GM13977 (cell line): Measurements from ENCODE around the gene SNAP23.

Experiments
- DNase-seq: peaks from one replicate; pipeline ENCODE4 v3.0.0; 2012; ENCODE audit warnings: low spot score
- CTCF ChIP-seq: IDR thresholded peaks from 2 replicates; pipeline ENCODE4 v1.5.1; 2012; ENCODE audit warnings: mild to moderate bottlenecking, control low read depth; ENCODE audit not compliant: insufficient read depth; ENCODE audit errors: extremely low read depth, missing control alignments
- in situ Hi-C: fragments of 300-500 bp; cut with MboI; formaldehyde crosslinking; loops from one replicate; pipeline ENCODE4 v1.12.0; 2022; ENCODE audit warnings: low sequenced_read_pairs, low pct_unique_long_range_greater_than_20kb, mixed read lengths, inconsistent platforms; ENCODE audit not compliant: unreplicated experiment

The SNAP23 gene

GRCh38 chr15:42533246-42533645 is 37.8 kb downstream of the SNAP23 start:
- in situ Hi-C loops, result no loop called here
- no peak for TF ChIP-seq CTCF
- DNase-seq, result no peak

DNA sequence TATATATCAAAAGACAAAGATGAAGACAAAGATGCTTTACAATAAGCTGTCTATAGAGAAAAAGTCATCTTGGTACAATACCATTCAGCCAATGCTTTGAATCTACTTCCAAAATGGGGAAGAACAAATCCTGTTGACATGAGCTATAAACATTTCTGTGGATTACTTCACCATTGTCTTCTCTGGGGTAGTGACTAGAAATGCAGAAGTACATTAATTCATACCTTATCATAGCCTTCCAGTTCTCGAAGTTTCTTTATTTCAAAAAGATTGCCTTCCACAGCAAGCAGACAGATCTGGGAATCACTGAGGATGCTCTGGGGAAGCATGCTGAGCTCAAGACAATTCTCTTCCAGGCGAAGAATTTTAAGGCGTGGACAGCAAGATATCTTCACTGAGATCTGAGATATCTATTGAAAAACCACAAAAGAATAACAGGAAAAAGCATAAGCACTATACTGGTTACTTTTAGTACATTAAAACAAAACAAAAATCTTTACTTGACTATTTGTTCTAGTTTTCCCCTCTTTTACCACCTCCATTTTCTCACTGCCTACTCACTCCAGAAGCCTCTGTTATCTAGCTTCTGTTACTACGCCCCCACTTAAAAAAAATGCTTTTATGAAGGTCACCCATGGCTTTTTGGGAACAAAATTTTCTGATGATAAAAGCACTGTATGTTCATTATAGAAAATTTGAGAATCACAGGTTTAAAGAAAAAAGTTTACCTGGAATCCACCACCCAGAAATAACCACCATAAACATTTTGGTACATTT is 49.6 kb downstream of the SNAP23 start:
- in situ Hi-C loops, result no loop called here

DNA sequence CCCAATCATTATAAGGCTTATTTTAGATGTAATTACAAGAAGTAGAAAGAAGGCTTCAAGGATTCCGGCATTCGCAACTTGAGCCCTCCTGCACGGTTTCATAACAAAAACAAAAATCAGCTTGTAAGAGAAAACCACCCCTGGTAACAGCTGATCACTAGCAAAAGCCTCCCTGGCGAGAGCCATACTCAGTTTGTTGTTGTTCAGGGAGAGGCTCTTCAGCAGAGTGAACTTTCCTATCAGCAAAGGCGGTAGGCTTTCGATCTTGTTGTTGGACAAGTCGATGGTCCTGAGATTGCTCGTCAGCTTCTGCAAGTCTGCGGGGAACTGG is 52.4 kb downstream of the SNAP23 start:
- no peak for DNase-seq
- in situ Hi-C loops, result no loop called here

More for the DNA sequence above, 49.6 kb downstream of the SNAP23 start:
- DNase-seq, result no peak
- TF ChIP-seq CTCF, result no peak

DNA sequence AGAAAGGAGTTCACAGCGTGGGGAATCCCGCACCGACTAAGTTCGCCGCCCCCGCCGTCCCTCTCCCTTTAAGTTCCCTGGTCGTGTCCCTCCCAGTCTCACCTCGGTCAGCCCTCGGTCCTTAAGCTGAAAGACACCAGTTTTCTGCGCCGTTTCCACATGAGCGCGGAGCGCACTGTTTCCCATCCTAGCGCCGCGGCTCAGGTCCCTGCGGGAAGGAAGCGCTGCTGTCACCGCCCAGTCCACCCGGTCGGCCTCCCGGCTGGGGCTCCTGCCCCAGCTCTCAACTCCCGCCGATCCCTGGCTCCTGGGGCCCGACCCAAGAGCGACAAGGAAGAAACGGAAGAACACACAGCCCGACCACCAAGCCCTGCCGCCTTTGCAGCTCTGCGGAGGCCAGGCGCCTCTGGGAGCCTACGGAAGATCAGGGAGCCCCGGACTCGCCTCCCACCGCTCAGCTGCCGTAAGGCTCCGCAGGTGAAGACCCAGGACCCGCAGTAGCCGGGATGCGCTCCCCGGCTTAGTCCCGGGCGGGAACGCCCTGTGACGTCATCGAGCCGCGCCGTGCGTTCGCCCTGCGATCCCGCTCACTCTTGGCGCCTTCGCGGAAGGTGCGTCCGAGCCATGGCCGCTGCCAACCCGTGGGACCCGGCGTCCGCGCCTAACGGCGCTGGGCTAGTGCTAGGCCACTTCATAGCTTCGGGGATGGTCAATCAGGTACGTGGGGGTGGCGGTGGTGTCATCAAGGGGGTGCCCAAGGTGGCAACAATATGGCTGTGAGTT is 53.0 kb downstream of the SNAP23 start, which contains the start of the genes HAUS2 and LRRC57:
HAUS2 (plus strand) TSS at position 590 of the 783 bp plus-strand sequence; CDS start at position 625, 35 bp downstream.
LRRC57 (minus strand) TSS at position 545 of the 783 bp plus-strand sequence; CDS start at position 186, 359 bp downstream.
- no peak for TF ChIP-seq CTCF
- in situ Hi-C loops, result no loop called here
- peak; percentile 92 for DNase-seq

More for the DNA sequence above, 52.4 kb downstream of the SNAP23 start:
- TF ChIP-seq CTCF, result no peak

DNA sequence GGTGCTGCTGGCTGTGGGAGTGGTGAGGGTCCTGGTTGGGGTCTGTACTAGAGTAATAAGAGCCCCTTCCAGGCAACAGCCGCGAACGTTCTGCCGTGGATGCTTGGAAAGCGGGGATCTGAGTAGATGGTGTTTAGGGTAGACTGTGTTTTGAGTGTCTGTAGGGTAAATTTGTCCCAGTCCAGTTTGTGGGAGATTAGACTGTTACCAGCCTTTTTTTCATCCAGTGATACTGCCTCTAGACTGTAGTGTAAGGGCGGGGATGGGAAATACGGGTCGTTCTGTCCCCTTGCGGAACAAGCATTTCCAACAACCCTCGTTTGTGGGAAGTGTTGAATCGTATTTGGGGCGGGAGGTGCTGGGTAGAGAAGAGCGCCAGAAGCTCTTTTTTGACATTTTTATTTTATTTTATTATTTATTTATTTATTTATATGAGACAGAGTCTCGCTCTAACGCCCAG is 53.6 kb downstream of the SNAP23 start:
- TF ChIP-seq CTCF, result no peak
- in situ Hi-C loops, result no loop called here
- peak; percentile 52 for DNase-seq

DNA sequence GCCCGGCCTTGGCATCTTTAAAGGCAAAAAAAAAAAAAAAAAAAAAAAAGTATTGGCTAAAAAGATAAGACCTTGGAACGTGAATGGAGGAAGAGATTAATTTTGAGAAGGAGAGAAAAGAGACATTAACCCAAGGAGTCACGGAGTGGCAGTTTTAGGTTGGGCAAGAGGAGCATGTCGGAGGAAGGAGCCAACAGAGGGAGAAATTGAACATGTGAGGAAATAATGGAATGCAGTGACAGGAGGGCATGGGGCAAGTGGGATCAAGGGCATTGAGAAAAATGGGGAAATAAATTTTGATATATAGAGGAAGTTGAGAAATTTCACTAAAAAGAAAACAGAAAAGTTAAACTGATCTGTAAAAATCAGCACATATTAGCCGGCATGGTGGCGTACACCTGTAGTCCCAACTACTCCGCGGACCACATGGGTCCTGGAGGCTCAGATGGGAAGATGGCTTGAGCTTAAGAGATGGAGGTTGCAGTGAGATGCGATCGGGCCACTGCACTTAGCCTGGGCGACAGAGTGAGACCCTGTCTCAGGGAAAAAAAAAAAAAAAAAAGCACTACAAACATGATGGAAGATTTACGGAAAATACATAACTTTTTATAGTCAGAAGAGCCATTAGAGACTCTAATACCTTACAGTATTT is 54.4 kb downstream of the SNAP23 start:
- no peak for DNase-seq
- TF ChIP-seq CTCF, result no peak

More for the DNA sequence above, 54.4 kb downstream of the SNAP23 start:
- in situ Hi-C loops, result no loop called here
